GM12872 (cell line): ENCODE data around the gene ATP2C1.

Source experiments
- CTCF ChIP-seq: IDR thresholded peaks from 3 replicates; pipeline ENCODE4 v1.5.1; 2011; ENCODE audit warnings: low read depth, mild to moderate bottlenecking, low read length, moderate library complexity; ENCODE audit not compliant: insufficient read depth

ATP2C1 gene

GRCh38 chr3:130960139-130960795, 66.4 kb downstream of the ATP2C1 start:
- no peak for TF ChIP-seq CTCF

- TF ChIP-seq CTCF: no peak
Observed at GRCh38 chr3:130961458-130961857, 67.6 kb downstream of the ATP2C1 start.

- TF ChIP-seq CTCF: no peak
Observed at GRCh38 chr3:130963444-130963843, 69.6 kb downstream of the ATP2C1 start.

- TF ChIP-seq CTCF: no peak
Observed at GRCh38 chr3:130963878-130964277, 70.0 kb downstream of the ATP2C1 start.

- no peak for TF ChIP-seq CTCF
Observed at GRCh38 chr3:130967281-130967680, 73.4 kb downstream of the ATP2C1 start.

DNA sequence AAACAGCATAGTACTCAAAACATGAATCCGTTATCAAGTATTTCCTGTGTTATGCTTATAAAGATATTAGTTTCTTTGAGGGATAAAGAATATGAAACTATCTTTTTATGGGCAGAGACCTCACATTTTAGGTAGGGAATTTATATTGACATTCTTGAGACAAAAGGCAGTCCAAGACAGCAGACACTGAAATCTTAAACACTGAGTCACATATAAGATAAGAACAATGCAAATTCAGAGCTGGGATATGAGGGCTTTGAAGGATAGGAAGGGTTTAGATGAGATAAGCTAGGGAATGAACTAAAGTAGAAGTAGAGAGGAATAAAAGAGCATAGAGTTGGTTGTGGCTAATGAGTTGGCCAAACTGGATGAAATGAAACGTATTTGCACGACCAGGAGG, 74.3 kb downstream of the ATP2C1 start:
- no peak for TF ChIP-seq CTCF

GRCh38 chr3:130969621-130970020, 75.7 kb downstream of the ATP2C1 start:
- no peak for TF ChIP-seq CTCF
